Measurements from ENCODE around the gene WDR93.
"Not testable (repeated sequence)": the region's sequence is repeated elsewhere in the genome, so short reads cannot be mapped to it uniquely, and the experiment has no call there.

WDR93 gene

GRCh38 chr15:89686522-89686921 is 4.1 kb upstream of the WDR93 start:
- no peak for DNase-seq

- DNase-seq = not testable (repeated sequence)
Measured at GRCh38 chr15:89689930-89690275, 708 bp upstream of the WDR93 start.

GRCh38 chr15:89693091-89693490 is 2.5 kb downstream of the WDR93 start:
- no peak for DNase-seq

DNA sequence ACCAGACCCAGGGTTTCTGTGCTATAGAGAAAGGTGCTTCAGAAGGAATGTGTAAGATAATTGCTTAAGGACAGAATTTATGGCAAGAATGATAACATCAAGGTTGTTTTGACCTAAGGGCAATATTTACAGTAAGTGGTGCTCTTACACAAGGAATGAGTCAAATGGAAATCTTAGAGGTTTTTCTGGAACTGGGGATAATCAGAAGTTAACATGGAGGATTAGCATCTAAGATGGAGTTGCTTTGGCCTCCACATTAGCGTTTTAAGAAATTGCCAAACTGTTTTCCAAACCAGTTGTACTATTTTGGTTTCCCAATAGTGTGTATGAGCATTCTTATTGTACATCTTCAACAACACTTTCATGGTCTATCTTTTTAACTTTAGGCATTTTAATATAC is 3.1 kb downstream of the WDR93 start:
- no peak for DNase-seq

- no peak for DNase-seq
Measured at GRCh38 chr15:89695198-89695597, 4.6 kb downstream of the WDR93 start.

GRCh38 chr15:89704411-89704810 is 13.8 kb downstream of the WDR93 start:
- peak; percentile 50 for DNase-seq

DNA sequence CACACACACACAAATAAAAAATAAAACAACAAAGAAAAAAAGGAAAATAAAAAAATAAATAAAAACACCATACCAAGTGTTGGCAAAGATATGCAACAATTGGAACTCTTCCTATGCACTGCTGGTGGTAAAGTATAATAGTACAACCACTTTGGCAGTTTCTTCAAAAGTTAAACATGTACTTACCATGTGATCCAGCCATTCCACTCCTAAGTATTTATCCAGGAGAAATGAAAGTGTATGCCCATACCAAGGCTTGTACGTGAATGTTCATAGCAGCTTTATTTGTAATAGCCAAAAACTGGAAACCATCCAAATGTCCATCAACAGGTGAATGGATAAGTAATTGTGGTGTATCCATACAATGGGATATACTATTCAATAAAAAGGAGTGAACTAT is 17.0 kb downstream of the WDR93 start:
- no peak for DNase-seq

- DNase-seq = no peak
Measured at GRCh38 chr15:89714775-89715174, 24.2 kb downstream of the WDR93 start.

- DNase-seq = no peak
Measured at GRCh38 chr15:89723031-89723430, 32.4 kb downstream of the WDR93 start.

DNA sequence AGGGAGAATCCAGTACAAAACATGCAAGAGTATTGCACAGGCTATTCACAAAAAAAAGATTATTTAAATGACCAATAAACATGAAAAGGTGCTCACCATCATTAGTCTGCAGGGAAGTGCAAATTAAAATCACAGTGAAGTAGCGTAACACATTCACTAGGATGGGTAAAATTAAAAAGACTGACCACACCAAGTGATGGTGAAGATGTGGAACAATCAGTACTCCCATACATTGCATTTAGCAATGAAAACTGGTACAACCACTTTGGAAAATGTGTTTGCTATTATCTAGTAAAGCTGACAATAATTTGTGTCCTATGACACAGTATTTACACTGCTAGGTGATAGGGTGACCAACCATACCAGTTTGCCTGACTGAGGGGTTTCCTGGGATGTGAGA is 34.0 kb downstream of the WDR93 start:
- DNase-seq = no peak

DNA sequence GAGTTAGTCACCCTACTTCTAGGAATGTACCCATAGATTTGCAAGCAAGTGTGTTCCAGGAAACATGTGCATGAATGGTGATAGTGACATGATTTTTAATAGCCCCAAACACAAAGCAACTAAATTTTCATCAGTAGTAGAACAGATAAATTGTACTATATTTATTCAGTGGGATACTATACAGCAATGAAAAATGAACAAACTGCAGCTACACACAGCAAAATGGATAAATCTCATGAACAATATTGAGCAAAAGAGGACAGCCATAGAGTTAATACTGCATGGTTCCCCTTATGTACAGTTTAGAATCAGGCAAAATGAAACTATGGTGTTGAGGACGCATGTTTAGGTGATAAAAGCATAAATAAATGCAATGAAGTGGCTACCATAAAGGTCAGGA is 34.5 kb downstream of the WDR93 start:
- DNase-seq = no peak

DNA sequence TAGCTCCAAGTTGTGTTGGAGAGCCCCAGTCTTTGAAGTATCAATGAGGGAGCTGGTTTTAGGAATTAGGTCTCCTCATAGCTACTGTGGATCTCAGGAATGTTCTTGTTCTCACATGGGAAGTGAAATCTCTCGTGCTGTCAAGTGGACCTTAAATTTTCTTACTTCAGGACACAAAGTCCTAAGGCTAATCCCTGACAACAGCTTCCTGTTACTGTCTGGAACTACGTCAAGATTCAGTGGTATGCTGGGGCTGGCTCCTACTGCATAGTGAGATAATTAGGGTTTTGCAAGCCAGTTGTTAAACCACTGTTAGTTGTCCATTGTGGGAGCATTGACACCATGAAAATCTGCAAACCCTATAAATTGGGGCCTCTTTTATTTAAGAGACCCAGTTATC is 37.6 kb downstream of the WDR93 start:
- DNase-seq = no peak

- no peak for DNase-seq
Measured at GRCh38 chr15:89731275-89731674, 40.7 kb downstream of the WDR93 start.

GRCh38 chr15:89732451-89733172 is 42.0 kb downstream of the WDR93 start:
- no peak for DNase-seq

- DNase-seq = no peak
Measured at GRCh38 chr15:89735773-89736172, 45.2 kb downstream of the WDR93 start.

GRCh38 chr15:89740137-89740536 is 49.5 kb downstream of the WDR93 start:
- peak; percentile 69 for DNase-seq

DNA sequence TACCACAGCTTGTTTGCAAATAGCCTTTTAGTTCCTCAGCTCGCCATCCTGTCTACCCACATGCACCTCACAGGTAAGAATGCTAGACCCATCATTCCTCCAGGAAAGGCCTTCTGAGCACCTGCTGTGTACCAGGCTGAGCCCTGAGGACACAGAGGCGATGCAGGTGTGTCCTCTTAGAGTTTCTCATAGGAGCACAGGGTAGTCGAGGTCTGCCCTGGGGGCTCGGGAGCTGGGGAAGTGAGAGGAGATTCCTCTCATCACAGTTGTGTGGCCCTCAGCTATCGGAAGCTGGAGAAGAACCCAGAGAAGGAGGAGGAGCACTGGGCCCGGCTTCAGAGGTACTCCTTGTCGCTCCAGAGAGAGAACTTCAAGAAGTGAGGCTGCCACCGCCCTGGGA is 52.4 kb downstream of the WDR93 start:
- DNase-seq = no peak

DNA sequence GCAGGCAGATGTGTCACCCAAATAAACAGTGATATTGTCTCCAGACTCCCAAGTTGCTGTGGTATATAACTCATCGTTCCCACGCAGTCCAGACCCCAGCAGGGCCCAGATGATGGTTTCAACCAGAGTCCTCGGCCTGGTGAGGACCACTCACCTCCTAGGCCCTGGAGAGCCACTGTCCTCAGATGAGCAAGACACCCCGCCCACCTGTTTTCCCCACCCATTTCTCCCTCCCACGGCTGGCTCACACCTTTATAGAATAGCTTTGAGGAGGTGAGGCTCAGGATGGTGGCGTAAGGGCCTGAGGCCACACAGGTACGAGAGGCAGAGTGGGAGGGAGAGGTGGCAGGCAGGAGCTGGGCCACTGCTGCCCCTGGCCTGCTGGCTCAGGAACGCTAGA is 53.0 kb downstream of the WDR93 start:
- DNase-seq = no peak

- no peak for DNase-seq
Measured at GRCh38 chr15:89745131-89745530, 54.5 kb downstream of the WDR93 start.

DNA sequence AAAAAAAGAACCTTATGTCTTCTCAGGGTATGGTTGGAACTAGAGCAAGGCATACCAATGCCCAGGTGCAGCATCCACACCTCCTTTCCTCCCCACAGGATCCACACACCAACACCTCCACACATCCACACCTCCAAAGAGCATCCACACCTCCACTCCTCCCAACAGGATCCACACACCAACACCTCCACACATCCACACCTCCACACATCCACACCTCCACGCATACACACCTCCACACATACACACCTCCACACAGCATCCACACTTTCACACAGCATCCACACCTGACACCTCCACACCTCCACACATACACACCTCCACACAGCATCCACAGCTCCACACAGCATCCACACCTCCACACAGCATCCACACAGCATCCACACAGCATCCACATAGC is 55.2 kb downstream of the WDR93 start:
- DNase-seq = no peak

DNA sequence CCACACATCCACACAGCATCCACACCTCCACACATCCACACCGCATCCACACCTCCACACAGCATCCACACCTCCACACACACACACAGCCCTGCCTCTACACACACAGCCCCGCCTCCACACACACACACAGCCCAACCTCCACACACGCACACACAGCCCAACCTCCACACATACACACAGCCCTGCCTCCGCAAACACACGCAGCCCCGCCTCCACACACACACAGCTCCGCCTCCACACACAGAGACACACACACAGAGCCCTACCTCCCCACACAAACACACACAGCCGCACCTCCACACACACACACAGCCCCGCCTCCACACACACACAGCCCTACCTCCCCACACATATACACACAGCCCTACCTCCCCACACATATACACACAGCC is 55.8 kb downstream of the WDR93 start:
- DNase-seq = no peak

DNA sequence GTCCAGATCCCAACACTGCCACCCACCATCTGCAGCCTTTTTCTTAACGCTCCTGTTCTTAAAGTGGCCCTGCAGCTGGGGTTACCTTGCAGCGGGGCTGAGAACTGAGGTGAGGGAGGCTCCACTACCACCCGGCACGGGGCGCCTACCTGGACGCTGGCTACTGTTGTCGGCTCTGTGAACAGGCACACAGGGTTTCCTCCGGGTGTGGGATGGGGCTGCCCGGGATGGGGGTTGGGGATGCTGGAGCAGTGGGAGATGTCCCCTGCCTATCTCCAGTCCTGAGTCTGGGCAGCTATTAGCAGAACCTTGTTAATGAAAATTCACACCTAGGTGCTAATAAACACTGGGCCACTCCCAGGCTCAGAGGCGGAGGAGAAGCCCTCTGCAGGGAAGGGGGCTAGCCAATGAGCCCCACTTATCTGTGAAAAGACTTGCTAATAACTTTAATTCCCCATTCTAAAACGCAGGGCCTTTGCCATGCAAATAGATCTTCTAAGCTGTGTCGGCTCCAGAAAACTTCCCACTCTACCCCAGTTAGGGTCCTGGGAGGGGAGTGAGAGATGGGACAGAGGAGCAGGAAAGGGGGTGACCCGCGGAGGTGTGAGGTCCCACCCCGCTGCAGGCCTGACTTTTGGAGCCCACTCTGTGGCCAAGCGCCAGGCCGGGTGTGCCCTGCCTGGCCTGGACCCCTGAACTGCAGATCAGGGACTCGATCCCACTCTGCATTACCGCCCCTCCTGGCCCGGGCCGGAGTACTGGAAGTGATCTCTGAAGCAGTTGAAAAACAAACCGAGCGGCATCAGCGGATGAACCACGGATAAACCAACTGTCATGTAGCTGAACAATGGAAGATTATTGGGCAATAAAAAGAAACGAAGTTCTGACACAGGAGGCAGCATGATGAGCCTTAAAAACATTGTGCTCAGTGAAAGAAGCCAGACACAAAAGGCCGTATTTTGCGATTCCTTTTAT is 57.4 kb downstream of the WDR93 start:
- DNase-seq = no peak

DNA sequence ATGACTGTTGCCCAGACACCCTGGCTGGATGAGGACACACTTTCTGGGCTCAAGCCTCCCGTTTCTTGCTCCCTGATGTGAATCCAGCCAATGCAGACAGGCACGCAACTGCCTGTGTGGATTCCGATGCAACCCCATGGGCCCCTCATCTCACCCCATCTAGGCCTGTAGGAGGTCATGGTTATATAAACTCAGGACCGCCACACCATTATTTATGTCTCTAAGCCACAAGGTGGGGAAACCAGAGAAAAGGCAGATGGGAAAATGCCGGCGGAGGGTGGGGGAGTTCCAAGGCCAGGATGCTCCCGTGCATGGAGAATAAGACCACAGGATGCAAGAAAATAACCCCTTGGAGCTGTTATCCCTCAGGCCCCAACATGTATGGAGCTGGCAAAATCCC is 58.4 kb downstream of the WDR93 start:
- DNase-seq = no peak

DNA sequence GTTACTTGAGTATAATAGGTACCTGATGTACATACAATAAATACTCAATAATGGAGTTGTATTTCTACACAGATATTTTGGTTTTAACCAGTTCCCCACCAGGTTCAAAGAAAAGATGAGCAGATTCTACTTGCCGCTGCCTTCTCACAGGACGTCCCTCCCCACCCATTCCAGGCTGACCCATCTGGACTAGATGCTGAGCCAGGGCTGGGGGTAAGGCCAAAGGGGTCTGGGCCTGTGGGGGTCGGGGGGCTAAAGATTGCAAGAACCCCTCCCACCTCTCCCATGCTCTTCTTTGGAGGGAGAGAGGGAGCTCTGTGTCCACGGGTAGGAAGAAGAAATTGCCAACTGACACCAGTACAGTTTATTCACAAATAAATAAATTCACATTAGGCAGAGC is 58.9 kb downstream of the WDR93 start:
- no peak for DNase-seq
